ENCODE results near the gene NUP50.

Gene NUP50

DNA sequence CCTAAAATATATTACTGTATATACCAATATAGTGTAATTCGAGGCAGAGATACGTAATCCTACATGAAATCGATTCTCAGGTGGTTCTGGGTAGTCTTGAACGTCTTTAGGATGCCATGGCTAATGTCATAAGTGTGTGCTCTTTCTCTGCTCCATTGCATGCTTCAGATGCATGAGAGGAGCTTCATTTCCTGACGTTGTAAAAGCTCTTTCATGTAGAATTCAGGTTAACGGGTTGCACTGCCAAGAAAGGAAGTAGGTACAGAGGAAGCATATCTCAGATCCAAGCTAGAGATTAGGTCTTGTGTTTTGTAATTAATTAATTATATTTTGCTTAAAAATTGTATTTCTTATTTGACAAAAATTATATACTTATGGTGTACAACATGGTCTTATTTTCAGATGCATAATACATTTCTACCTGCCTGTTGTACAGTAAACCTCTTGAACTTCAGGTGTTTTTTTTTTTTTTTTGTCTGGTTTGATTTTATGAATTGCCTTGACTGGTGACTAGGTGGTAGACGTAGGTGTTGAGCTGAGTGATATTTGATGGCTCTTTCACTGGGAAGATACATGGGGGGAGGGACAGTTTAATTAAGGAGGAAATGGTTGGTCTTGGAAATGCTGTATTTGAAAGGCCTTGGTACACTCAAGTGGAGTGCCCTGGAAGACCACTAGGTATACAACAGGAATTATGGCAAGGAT, 9.3 kb downstream of the NUP50 start:
- Histone ChIP-seq H2AK5ac (ENCODE audit: low read length) (no peak overlapping the region), H3K79me2 (ENCODE audit: control insufficient read depth, insufficient read depth, low read length) (peaks cover 37% of the 10 kb centered on the region), H3K9ac (ENCODE audit: low read length) (no peak overlapping the region), H2BK120ac (ENCODE audit: low read depth, low read length) (no peak overlapping the region), H3K4me2 (ENCODE audit: low read length) (no peak overlapping the region), H3K56ac (ENCODE audit: low read length) (no peak overlapping the region), H4K8ac (ENCODE audit: low read depth, low read length) (no peak overlapping the region), H3K4me3 (ENCODE audit: low read length) (no peak overlapping the region), H3K4ac (ENCODE audit: low read depth, low read length) (no peak overlapping the region), H3K79me1 (ENCODE audit: low read length) (peaks cover 28% of the 10 kb centered on the region), H2BK5ac (ENCODE audit: low read length) (no peak overlapping the region), H3K27me3 (ENCODE audit: insufficient read depth, low read length, poor library complexity) (no peaks in the 10 kb centered on the region), H3K18ac (ENCODE audit: low read length) (no peak overlapping the region), H3K36me3 (ENCODE audit: control insufficient read depth, insufficient read depth, low read length) (peaks cover 21% of the 10 kb centered on the region), H3K4me1 (ENCODE audit: control insufficient read depth, low read depth, low read length) (no peaks in the 10 kb centered on the region), H3K27ac (ENCODE audit: low read depth, low read length) (no peak overlapping the region), H4K5ac (ENCODE audit: low read length) (no peak overlapping the region), H2BK15ac (replicated peaks; ENCODE audit: low read depth) (no peak overlapping the region), H3K23ac (ENCODE audit: low read length) (no peak overlapping the region)
- DNase-seq = no peak
- no CpG with 5 or more reads among the region's 7 CpGs for WGBS (ENCODE audit: extremely low coverage, insufficient coverage, low lambda C conversion rate)

- Histone ChIP-seq H3K4me1 (ENCODE audit: control insufficient read depth, low read depth, low read length) (no peaks in the 10 kb centered on the region), H3K23ac (ENCODE audit: low read length) (no peak overlapping the region), H4K5ac (ENCODE audit: low read length) (no peak overlapping the region), H3K36me3 (ENCODE audit: control insufficient read depth, insufficient read depth, low read length) (peaks cover 18% of the 10 kb centered on the region), H4K8ac (ENCODE audit: low read depth, low read length) (no peak overlapping the region), H3K79me1 (ENCODE audit: low read length) (peaks cover 23% of the 10 kb centered on the region), H2AK5ac (ENCODE audit: low read length) (no peak overlapping the region), H3K79me2 (ENCODE audit: control insufficient read depth, insufficient read depth, low read length) (peaks cover 30% of the 10 kb centered on the region), H2BK15ac (replicated peaks; ENCODE audit: low read depth) (no peak overlapping the region), H3K27me3 (ENCODE audit: insufficient read depth, low read length, poor library complexity) (no peaks in the 10 kb centered on the region), H3K9ac (ENCODE audit: low read length) (no peak overlapping the region), H2BK120ac (ENCODE audit: low read depth, low read length) (no peak overlapping the region), H3K4me3 (ENCODE audit: low read length) (no peak overlapping the region), H3K56ac (ENCODE audit: low read length) (no peak overlapping the region), H2BK5ac (ENCODE audit: low read length) (no peak overlapping the region), H3K4me2 (ENCODE audit: low read length) (no peak overlapping the region), H3K18ac (ENCODE audit: low read length) (no peak overlapping the region), H3K4ac (ENCODE audit: low read depth, low read length) (no peak overlapping the region), H3K27ac (ENCODE audit: low read depth, low read length) (no peak overlapping the region)
- no peak for DNase-seq
- no CpG with 5 or more reads among the region's 9 CpGs for WGBS (ENCODE audit: extremely low coverage, insufficient coverage, low lambda C conversion rate)
Measured at GRCh38 chr22:45179276-45180049, 15.7 kb downstream of the NUP50 start.

DNA sequence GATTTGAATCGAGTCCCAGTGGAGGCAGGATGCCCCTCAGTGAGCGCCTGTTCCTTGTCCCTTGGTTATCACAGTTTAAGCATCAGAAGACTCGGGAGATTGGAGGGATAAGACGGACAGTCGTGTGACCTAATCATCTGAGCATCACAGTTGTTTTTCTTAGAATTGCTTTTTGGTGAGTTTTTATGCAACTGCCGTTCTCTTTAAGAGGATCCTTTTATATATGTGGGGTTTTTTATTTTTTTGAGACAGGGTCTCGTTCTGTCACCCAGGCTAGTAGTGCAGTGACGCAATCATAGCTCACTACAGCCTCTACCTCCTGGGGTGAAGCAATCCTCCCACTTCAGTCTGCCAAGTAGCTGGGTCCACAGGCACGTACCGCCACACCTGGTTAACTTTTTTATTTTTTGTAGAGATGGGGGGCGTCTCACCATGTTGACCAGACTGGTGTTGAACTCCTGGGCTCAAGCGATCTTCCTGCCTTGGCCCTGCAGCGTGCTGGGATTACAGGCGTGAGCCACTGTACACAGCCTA, 16.5 kb downstream of the NUP50 start:
- Histone ChIP-seq H4K5ac (ENCODE audit: low read length) (no peak overlapping the region), H3K36me3 (ENCODE audit: control insufficient read depth, insufficient read depth, low read length) (peaks cover 21% of the 10 kb centered on the region), H2BK5ac (ENCODE audit: low read length) (no peak overlapping the region), H3K9ac (ENCODE audit: low read length) (no peak overlapping the region), H3K27me3 (ENCODE audit: insufficient read depth, low read length, poor library complexity) (no peaks in the 10 kb centered on the region), H3K4me2 (ENCODE audit: low read length) (no peak overlapping the region), H3K18ac (ENCODE audit: low read length) (no peak overlapping the region), H2AK5ac (ENCODE audit: low read length) (no peak overlapping the region), H3K27ac (ENCODE audit: low read depth, low read length) (no peak overlapping the region), H3K4me3 (ENCODE audit: low read length) (no peak overlapping the region), H2BK15ac (replicated peaks; ENCODE audit: low read depth) (no peak overlapping the region), H3K79me2 (ENCODE audit: control insufficient read depth, insufficient read depth, low read length) (peaks cover 30% of the 10 kb centered on the region), H3K23ac (ENCODE audit: low read length) (no peak overlapping the region), H2BK120ac (ENCODE audit: low read depth, low read length) (no peak overlapping the region), H3K79me1 (ENCODE audit: low read length) (peaks cover 23% of the 10 kb centered on the region), H4K8ac (ENCODE audit: low read depth, low read length) (no peak overlapping the region), H3K4me1 (ENCODE audit: control insufficient read depth, low read depth, low read length) (no peaks in the 10 kb centered on the region), H3K4ac (ENCODE audit: low read depth, low read length) (no peak overlapping the region), H3K56ac (ENCODE audit: low read length) (no peak overlapping the region)
- DNase-seq = no peak
- no CpG with 5 or more reads among the region's 14 CpGs for WGBS (ENCODE audit: extremely low coverage, insufficient coverage, low lambda C conversion rate)

GRCh38 chr22:45181240-45181639, 17.5 kb downstream of the NUP50 start:
- no peak overlapping the region for H2BK120ac ChIP-seq (ENCODE audit: low read depth, low read length)

DNA sequence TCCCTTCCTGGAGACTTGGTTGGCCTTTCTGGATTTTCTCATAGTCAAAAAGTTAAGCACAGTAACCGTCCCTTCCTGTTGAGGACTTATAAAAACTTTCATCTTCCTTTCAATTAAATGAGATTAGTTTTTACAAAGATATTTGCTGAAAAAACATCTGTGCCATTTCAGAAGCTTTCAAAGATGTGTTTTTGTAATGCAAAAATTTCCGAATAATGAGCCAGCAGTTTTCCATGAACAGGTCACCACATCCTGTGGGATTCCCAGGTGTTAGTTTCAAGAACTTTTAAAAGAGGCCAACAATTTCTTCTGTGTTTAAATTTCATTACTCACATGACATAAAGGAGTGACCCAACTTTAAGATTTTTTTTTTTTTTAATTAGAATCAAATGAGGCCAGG, 18.0 kb downstream of the NUP50 start:
- peaks cover 24% of the 10 kb centered on the region for H3K36me3 ChIP-seq (ENCODE audit: control insufficient read depth, insufficient read depth, low read length)
- no CpG with 5 or more reads among the region's 2 CpGs for WGBS (ENCODE audit: extremely low coverage, insufficient coverage, low lambda C conversion rate)
- peaks cover 22% of the 10 kb centered on the region for H3K79me1 ChIP-seq (ENCODE audit: low read length)
- H3K9ac ChIP-seq (ENCODE audit: low read length) = no peak overlapping the region
- H2BK15ac ChIP-seq (replicated peaks; ENCODE audit: low read depth) = no peak overlapping the region
- H3K56ac ChIP-seq (ENCODE audit: low read length) = no peak overlapping the region
- no peak overlapping the region for H2AK5ac ChIP-seq (ENCODE audit: low read length)
- no peak overlapping the region for H4K8ac ChIP-seq (ENCODE audit: low read depth, low read length)
- H3K18ac ChIP-seq (ENCODE audit: low read length) = no peak overlapping the region
- DNase-seq = no peak
- H3K4ac ChIP-seq (ENCODE audit: low read depth, low read length) = no peak overlapping the region
- H3K4me1 ChIP-seq (ENCODE audit: control insufficient read depth, low read depth, low read length) = no peaks in the 10 kb centered on the region
- no peaks in the 10 kb centered on the region for H3K27me3 ChIP-seq (ENCODE audit: insufficient read depth, low read length, poor library complexity)
- peaks cover 20% of the 10 kb centered on the region for H3K79me2 ChIP-seq (ENCODE audit: control insufficient read depth, insufficient read depth, low read length)
- no peak overlapping the region for H4K5ac ChIP-seq (ENCODE audit: low read length)
- peak overlapping the region; percentile 13 for H3K27ac ChIP-seq (ENCODE audit: low read depth, low read length)
- H2BK120ac ChIP-seq (ENCODE audit: low read depth, low read length) = no peak overlapping the region
- no peak overlapping the region for H3K4me2 ChIP-seq (ENCODE audit: low read length)
- no peak overlapping the region for H2BK5ac ChIP-seq (ENCODE audit: low read length)
- no peak overlapping the region for H3K4me3 ChIP-seq (ENCODE audit: low read length)
- H3K23ac ChIP-seq (ENCODE audit: low read length) = no peak overlapping the region

More at GRCh38 chr22:45181240-45181639, 17.5 kb downstream of the NUP50 start:
- Histone ChIP-seq H3K27ac (ENCODE audit: low read depth, low read length) (peak overlapping the region; percentile 13), H3K4me2 (ENCODE audit: low read length) (no peak overlapping the region), H3K4ac (ENCODE audit: low read depth, low read length) (no peak overlapping the region), H4K5ac (ENCODE audit: low read length) (no peak overlapping the region), H3K9ac (ENCODE audit: low read length) (no peak overlapping the region), H3K36me3 (ENCODE audit: control insufficient read depth, insufficient read depth, low read length) (peaks cover 26% of the 10 kb centered on the region), H3K27me3 (ENCODE audit: insufficient read depth, low read length, poor library complexity) (no peaks in the 10 kb centered on the region), H3K18ac (ENCODE audit: low read length) (no peak overlapping the region), H3K56ac (ENCODE audit: low read length) (no peak overlapping the region), H2BK15ac (replicated peaks; ENCODE audit: low read depth) (no peak overlapping the region), H2BK5ac (ENCODE audit: low read length) (no peak overlapping the region), H3K79me1 (ENCODE audit: low read length) (peaks cover 23% of the 10 kb centered on the region), H2AK5ac (ENCODE audit: low read length) (no peak overlapping the region), H3K79me2 (ENCODE audit: control insufficient read depth, insufficient read depth, low read length) (peaks cover 22% of the 10 kb centered on the region), H3K4me1 (ENCODE audit: control insufficient read depth, low read depth, low read length) (no peaks in the 10 kb centered on the region), H3K4me3 (ENCODE audit: low read length) (no peak overlapping the region), H4K8ac (ENCODE audit: low read depth, low read length) (no peak overlapping the region), H3K23ac (ENCODE audit: low read length) (no peak overlapping the region)
- no peak for DNase-seq
- WGBS (ENCODE audit: extremely low coverage, insufficient coverage, low lambda C conversion rate) = no CpG with 5 or more reads among the region's 4 CpGs

Measured in mesendoderm (in vitro differentiated cells).